GM04504 (cell line): ENCODE measurements around the gene MAFB.

Experiments used
- DNase-seq: peaks from one replicate; pipeline ENCODE4 v3.0.0-alpha.2; 2012; ENCODE audit warnings: low read depth

Gene MAFB

GRCh38 chr20:40702504-40702903 is 13.5 kb upstream of the MAFB start:
- no peak for DNase-seq

DNA sequence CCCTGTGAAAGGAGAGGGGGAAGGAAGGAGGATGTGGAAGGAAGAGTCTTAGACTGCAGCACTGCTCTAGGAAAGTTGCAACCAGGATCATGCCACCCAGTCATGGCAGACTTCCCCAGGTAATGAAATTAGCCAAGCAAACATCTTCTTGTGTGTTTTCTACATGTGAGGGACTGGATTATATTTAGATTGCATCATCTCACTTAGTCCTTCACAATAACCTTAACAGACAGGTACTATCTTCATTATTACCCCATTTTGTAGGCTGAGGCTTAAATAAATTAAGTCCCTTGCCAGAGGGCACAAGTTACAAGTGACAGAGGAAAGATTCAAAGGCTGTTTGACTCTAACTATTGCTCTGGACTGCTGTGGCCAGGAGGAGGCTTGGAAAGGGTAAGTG is 9.7 kb upstream of the MAFB start:
- DNase-seq = no peak

- no peak for DNase-seq
These were observed 9.2 kb upstream of the MAFB start for GRCh38 chr20:40698281-40698680.

- no peak for DNase-seq
These were observed 8.5 kb upstream of the MAFB start for GRCh38 chr20:40697541-40697940.

- no peak for DNase-seq
These were observed 6.2 kb upstream of the MAFB start for GRCh38 chr20:40695214-40695613.

GRCh38 chr20:40694246-40694645 is 5.2 kb upstream of the MAFB start:
- no peak for DNase-seq

- DNase-seq = no peak
These were observed 3.4 kb upstream of the MAFB start for GRCh38 chr20:40692240-40693011.

GRCh38 chr20:40691566-40692239 is 2.7 kb upstream of the MAFB start:
- no peak for DNase-seq

- no peak for DNase-seq
These were observed 2.0 kb upstream of the MAFB start for GRCh38 chr20:40690836-40691565.

DNA sequence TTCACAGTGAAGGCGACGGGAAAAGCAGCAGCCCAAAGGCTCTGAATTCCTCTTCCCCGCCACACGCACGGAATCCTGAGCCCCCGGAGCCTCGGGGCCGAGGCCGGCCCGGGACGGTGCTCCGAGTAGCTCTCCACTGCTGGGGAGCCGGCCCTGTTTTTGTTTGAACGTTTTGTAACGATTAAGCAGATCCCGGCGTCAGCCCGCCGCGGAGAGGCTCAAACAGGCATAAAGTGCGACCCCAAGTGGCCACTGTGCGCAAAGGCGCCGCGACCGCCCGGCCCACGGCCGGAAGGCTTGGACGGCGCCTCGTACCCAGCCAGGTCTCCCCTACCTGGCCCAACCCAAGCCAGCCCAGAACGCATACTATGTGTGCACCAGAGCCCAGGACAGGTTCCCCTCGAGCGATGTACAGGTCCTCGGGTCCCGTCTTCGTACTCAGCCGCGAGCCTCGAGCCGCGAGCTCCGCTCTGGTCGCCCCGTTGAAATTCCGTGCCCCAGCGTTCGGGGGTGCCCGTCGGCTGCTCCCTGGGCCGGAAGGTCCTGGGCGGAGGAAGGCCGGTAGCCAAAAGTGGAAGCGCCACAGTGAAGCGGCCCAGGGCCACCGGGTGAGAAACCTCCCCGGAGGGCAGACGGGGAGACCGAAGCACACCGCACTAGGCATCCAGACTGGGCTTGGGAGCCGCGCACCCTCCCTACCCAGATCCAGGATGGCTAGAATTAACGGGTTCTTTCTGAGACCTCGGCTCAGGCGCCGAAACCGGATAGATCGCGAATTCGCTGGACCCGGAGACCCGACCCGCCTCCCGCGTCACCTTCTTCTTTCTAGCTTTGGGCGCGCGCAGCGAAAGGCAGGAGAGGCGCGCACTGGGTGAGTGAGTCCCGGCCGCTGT is 1.2 kb upstream of the MAFB start:
- peak; percentile 73 for DNase-seq

- DNase-seq = no peak
These were observed 622 bp downstream of the MAFB start for GRCh38 chr20:40688129-40689099.

DNA sequence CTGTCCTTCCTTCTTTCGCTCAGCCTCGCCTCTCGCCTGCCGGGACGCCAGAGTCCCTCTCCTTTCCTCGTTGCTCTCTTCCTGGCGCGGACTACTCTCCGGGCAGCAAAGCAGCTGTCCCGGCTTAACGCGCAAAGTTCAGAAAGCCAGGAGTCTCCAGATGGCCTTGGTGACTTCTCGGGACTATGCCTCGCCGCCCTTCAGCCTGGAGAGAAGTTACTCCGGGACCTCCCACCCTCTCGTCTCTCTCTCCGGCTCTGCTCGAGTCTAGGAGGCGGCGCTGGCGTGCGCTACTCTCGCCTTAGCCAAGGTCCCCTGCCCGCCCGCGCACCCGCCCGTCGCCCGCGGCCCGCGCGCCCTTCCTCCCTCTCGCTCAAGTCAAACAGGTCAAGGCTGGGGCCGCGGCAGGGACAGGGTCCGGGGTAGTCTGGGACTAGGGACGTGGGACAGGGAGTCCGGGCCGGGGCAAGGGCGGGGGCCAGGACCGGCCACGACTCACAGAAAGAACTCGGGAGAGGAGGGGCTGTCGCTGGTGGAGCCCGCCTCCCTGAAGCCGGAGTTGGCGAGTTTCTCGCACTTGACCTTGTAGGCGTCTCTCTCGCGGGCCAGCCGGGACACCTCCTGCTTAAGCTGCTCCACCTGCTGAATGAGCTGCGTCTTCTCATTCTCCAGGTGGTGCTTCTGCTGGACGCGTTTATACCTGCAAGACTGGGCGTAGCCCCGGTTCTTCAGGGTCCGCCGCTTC is 1.5 kb downstream of the MAFB start:
- DNase-seq = no peak

DNA sequence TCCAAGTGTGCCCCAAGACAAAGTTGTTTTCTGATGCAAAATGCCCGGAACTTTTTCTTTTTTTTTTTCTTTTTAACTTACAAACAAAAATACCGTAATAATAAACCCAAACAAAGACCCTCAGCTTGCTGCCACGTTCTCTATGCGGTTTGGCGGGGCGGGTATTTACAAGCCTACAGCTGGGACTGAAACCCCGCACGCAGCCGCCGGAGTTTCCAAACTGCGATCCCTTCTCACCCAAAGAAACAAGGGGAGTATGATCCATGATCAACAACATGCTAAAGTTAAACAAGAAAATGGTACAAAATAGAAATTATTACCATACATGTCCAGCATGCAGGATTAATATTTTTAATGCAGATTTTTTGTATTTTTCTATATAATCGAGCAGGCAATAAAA is 2.1 kb downstream of the MAFB start:
- DNase-seq = no peak

- DNase-seq = no peak
These were observed 2.6 kb downstream of the MAFB start for GRCh38 chr20:40686434-40686882.

DNA sequence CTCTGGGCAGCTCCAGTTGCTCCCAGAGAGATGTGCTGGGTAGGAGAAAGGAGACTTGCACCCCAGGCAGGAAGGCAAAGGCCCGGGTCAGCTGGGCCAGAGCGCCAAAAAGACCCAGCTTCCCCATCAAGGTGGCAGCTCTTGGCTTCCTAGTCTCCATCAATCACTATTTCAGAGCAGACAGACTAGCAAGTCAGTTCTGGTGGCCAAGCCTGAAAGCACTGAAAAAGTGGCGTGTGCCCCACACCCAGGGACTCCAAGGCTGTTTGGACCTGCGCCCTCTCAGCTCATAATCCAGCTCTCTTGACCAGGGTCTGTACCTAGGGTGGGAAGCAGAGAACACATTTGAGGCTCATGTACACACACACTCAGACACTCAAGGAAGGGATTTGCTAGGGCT is 3.7 kb downstream of the MAFB start:
- no peak for DNase-seq

DNA sequence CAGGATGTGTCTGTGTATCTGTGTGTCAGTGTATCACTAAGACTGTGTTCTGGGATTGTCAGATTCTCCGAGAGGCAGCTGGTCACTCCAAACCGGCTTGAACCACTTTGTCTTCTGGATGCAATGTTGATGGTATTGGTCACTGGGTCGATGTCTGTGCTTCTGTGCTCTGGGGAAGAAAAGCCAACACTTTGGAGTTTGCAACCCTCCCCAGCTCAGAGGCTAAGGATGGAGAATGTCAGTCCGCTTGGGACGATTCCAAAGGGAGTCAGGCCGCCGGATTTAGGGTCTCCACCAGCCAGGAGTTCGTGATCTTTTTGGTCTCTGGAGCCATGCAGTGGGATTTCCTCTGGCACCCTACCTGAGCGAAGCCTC is 5.2 kb downstream of the MAFB start:
- DNase-seq = no peak

- DNase-seq = no peak
These were observed 5.7 kb downstream of the MAFB start for GRCh38 chr20:40683221-40683893.

DNA sequence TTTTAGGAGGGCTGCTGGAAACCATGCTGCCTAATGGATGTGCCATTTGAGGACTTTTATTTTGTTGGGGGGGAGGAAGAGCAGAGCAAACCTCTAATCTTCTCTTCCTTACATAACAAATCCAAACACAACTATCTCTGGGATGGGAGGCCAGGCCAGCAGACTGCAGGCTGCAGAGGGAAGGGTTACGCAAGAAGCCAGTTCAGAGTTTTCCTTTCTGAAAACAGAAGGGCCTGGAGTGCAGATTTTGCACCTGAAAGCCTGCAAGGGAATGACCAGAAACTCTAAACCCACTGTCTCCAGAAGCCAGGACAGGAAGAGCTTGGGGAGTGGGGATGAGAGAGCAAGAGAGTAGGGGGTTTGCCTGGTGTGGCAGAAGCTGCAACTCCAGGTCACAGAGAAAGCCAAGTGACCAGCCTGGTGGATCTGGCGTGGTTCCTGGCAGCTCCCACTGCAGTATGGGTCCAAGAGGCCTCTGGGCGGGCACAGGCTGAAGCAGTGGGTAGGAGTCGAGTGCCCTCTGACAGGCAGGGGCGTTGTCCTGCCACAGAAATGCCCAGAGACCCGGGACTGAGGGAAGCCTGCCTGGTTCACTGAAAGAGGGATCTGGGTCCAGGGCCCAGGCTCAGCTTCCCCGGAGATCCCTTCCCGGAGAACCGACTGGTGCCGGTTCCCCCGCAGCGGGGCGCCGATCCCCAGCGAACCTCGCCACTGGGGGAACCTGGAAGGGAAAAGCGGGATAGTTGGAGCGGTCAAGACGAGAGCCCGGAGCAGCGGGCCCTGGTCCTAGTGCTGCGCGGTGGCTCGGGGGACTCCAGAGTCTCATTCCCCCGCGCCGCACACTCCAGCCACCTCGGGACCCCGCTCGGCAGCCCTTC is 6.7 kb downstream of the MAFB start:
- no peak for DNase-seq

- no peak for DNase-seq
These were observed 7.4 kb downstream of the MAFB start for GRCh38 chr20:40681684-40682083.
